Keratinocyte (primary cell): ENCODE results near the gene PDE6D. TPM values are rescaled to one million over a fixed set of nuclear protein-coding genes. Genes with fewer than 3 reads are reported as not detected.

Experiments
- DNase-seq: peaks from one replicate; pipeline ENCODE4 v3.0.0-alpha.2; 2011; ENCODE audit warnings: low read depth, missing footprints, low spot score
- FAIRE-seq: peaks from 2 replicates; lab custom pipeline; 2011; peaks lifted over from hg19 to GRCh38; lab: Jason Lieb, UNC
- H2AFZ ChIP-seq: 2 replicates; pipeline ENCODE4 v1.6.0; 2012; ENCODE audit warnings: low read length, control low read depth, inconsistent platforms; ENCODE audit not compliant: control insufficient read depth
- H3K27ac ChIP-seq: 2 replicates; pipeline ENCODE4 v1.5.1; 2011; ENCODE audit warnings: low read length; ENCODE audit not compliant: control insufficient read depth, insufficient read depth
- H3K27me3 ChIP-seq: 3 replicates; pipeline ENCODE4 v1.6.0; 2011; ENCODE audit warnings: low read length; ENCODE audit not compliant: control insufficient read depth, insufficient read depth; ENCODE audit errors: extremely low read depth
- H3K36me3 ChIP-seq, 2 experiments: 2 replicates in 1 of 2; 3 replicates in 1 of 2; pipeline ENCODE4 v1.5.1; 2011; ENCODE audit warnings: low read length in 2 of 2, mild to moderate bottlenecking in 1 of 2; ENCODE audit not compliant: control insufficient read depth in 2 of 2, insufficient read depth in 2 of 2; ENCODE audit errors: extremely low read depth in 1 of 2
- H3K4me1 ChIP-seq: 3 replicates; pipeline ENCODE4 v1.5.1; 2011; ENCODE audit warnings: low read length; ENCODE audit not compliant: control insufficient read depth, insufficient read depth; ENCODE audit errors: extremely low read depth
- H3K4me2 ChIP-seq: 3 replicates; pipeline ENCODE4 v1.6.0; 2011; ENCODE audit warnings: low read depth, low read length; ENCODE audit not compliant: control insufficient read depth, insufficient read depth; ENCODE audit errors: extremely low read depth
- H3K4me3 ChIP-seq, 3 experiments: fragments of 200-600 bp in 1 of 3; sonication (generic) in 1 of 3; 2 replicates in 2 of 3; 3 replicates in 1 of 3; pipeline ENCODE4 v1.5.1; 2011 to 2016; ENCODE audit warnings: low read length in 3 of 3, mild to moderate bottlenecking in 3 of 3, control low read depth in 2 of 3, inconsistent platforms in 1 of 3, low read depth in 1 of 3, mixed read lengths in 1 of 3, mixed run types in 1 of 3, moderate library complexity in 1 of 3; ENCODE audit not compliant: control insufficient read depth in 2 of 3, insufficient read depth in 2 of 3; ENCODE audit errors: extremely low read depth in 1 of 3
- H3K79me2 ChIP-seq: 2 replicates; pipeline ENCODE4 v1.6.0; 2012; ENCODE audit warnings: low read length; ENCODE audit not compliant: control insufficient read depth, insufficient read depth
- H3K9ac ChIP-seq: 3 replicates; pipeline ENCODE4 v1.6.0; 2011; ENCODE audit warnings: low read length; ENCODE audit not compliant: control insufficient read depth, insufficient read depth; ENCODE audit errors: extremely low read depth
- H3K9me1 ChIP-seq: 3 replicates; pipeline ENCODE4 v1.6.0; 2011; ENCODE audit warnings: low read length; ENCODE audit not compliant: control insufficient read depth, insufficient read depth; ENCODE audit errors: extremely low read depth
- H3K9me3 ChIP-seq: 2 replicates; pipeline ENCODE4 v1.5.1; 2012; ENCODE audit warnings: low read depth, low read length; ENCODE audit not compliant: control insufficient read depth
- H4K20me1 ChIP-seq: 3 replicates; pipeline ENCODE4 v1.6.0; 2011; ENCODE audit warnings: low read length; ENCODE audit not compliant: control insufficient read depth, insufficient read depth; ENCODE audit errors: extremely low read depth
- EZH2 ChIP-seq: IDR thresholded peaks from one replicate; pipeline ENCODE4 v1.6.1; 2012; ENCODE audit warnings: inconsistent platforms, mild to moderate bottlenecking, low read length, moderate library complexity
- dilution Hi-C: fragments of 300-500 bp; cut with MboI; formaldehyde crosslinking; loops from one replicate; pipeline ENCODE4 v1.7.0; 2020; ENCODE audit warnings: low sequenced_read_pairs; ENCODE audit not compliant: extremely low pct_ligation_motif_present
- polyA plus RNA-seq, 5 experiments: library from polyadenylated mRNA; depleted of rRNA in 3 of 5; stranded (reverse) in 3 of 5; stranded (forward) in 1 of 5; unstranded in 1 of 5; fragments of >200 nt; gene quantifications; 1 replicate in 1 of 5; 2 replicates in 3 of 5; 3 replicates in 1 of 5; pipeline versions ENCODE4 v1.2.1 to v1.2.3, GENCODE V29; 2011 to 2012; ENCODE audit warnings: missing spikeins in 2 of 5, low read depth in 1 of 5, low replicate concordance in 1 of 5
- TF ChIP-seq, protein P1 (sequence below), 3 experiments: IDR thresholded peaks in 1 of 3; conservative IDR thresholded peaks in 1 of 3; optimal IDR thresholded peaks in 1 of 3; 2 replicates in 2 of 3; 3 replicates in 1 of 3; pipeline versions ENCODE3 to v1.5.1; 2011; ENCODE audit warnings: low read length in 3 of 3, mild to moderate bottlenecking in 3 of 3, moderate library complexity in 2 of 3, control low read depth in 1 of 3, inconsistent platforms in 1 of 3; ENCODE audit not compliant: insufficient read depth in 2 of 3; ENCODE audit errors: extremely low read depth in 1 of 3

The PDE6D gene
- polyA plus RNA-seq, 1 donor (not counting 4 experiments of a cell fraction or from before 2014, with no cell fraction given) = 31.6 TPM

DNA sequence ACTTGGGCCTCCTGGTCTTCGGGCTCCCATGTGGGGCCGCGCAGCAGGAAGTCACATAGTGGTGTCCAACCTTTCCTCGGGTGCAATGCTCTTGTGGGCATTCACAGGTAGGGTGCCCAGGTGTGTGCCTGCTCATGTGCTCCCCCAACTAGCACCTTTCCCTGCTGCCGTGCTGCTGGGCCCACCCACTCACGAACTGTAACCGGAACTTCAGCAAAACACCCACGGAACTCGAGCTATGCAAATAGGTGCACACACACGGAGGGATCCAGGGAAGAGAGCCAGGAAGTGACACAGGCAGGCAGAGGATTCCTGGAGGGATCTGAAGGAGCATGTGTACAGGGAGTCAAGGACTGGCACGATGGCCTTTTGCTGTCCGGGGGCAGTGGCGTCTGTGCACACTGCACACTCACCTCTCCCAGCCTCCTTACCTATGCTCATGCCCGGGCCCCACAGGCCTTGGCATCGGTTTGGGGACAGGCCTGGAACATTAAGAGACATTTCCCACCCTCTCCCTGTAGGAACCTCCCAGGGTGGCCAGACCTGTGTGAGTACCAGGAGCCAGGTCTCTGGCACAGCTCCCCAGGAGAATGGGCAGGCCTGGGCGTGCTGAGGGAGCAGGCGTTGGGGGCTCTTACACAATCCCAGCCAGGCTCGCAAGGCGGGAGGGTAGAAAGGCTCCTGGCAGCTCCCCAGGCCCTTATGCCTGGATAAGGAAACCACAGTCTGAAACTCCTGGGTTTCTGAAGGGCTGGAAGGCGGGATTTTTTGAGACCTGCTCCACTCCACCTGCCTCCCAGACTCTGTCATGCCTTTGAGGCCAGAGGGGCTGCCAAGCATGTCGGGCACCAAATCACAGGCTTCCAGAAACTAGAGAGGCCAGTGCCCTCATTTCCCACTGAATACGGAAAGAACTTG, 79.4 kb downstream of the PDE6D start:
- TF ChIP-seq EZH2 = no peak
- TF ChIP-seq, protein P1, sequence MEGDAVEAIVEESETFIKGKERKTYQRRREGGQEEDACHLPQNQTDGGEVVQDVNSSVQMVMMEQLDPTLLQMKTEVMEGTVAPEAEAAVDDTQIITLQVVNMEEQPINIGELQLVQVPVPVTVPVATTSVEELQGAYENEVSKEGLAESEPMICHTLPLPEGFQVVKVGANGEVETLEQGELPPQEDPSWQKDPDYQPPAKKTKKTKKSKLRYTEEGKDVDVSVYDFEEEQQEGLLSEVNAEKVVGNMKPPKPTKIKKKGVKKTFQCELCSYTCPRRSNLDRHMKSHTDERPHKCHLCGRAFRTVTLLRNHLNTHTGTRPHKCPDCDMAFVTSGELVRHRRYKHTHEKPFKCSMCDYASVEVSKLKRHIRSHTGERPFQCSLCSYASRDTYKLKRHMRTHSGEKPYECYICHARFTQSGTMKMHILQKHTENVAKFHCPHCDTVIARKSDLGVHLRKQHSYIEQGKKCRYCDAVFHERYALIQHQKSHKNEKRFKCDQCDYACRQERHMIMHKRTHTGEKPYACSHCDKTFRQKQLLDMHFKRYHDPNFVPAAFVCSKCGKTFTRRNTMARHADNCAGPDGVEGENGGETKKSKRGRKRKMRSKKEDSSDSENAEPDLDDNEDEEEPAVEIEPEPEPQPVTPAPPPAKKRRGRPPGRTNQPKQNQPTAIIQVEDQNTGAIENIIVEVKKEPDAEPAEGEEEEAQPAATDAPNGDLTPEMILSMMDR (optimal IDR thresholded peaks at IDR 0.05 in 1 of 3, IDR thresholded peaks at IDR 0.05 in 1 of 3, conservative IDR thresholded peaks at IDR 0.05 in 1 of 3; ENCODE audit: extremely low read depth in 1 of 3, insufficient read depth in 2 of 3, low read length in 3 of 3) = no peak
- Histone ChIP-seq H3K4me1 (peaks cover 19% of the 10 kb centered on the region), H3K4me3 (peak overlapping the region in 1 of 3 experiments; percentile 52), H3K9ac (peak overlapping the region; percentile 51), H2AFZ (peak overlapping the region; percentile 86), H3K79me2 (peaks cover 6% of the 10 kb centered on the region), H3K36me3 (no peaks in the 10 kb centered on the region), H3K9me3 (no peaks in the 10 kb centered on the region), H4K20me1 (no peaks in the 10 kb centered on the region), H3K4me2 (peak overlapping the region; percentile 79), H3K27me3 (no peaks in the 10 kb centered on the region), H3K27ac (peak overlapping the region; percentile 65), H3K9me1 (no peaks in the 10 kb centered on the region)
- dilution Hi-C loops = no loop called here
- FAIRE-seq (peak; percentile 78), DNase-seq (no peak)

DNA sequence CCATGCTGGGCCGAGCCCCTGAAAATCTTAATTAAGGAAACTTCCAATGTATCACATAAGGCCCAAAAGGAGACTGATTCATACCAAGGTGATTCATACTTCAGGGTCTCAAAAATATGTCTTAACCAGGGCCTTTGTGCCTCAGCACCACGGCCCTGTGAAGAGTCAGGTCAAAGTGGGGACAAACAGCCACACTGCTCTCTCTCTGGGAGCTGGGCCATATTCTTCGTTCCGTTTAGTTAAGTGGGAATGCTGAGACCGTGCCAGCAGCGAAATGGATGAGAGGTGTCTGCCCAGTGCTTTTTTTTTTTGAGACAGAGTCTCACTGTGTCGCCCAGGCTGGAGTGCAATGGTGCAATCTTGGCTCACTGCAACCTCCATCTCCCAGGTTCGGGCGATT, 82.1 kb downstream of the PDE6D start:
- H3K9me3 ChIP-seq = no peaks in the 10 kb centered on the region
- H3K4me2 ChIP-seq = no peak overlapping the region
- DNase-seq (no peak), FAIRE-seq (no peak)
- peaks cover 12% of the 10 kb centered on the region for H3K4me1 ChIP-seq
- no peaks in the 10 kb centered on the region for H3K27me3 ChIP-seq
- H2AFZ ChIP-seq = no peak overlapping the region
- no peaks in the 10 kb centered on the region for H3K9me1 ChIP-seq
- TF ChIP-seq, protein P1 (optimal IDR thresholded peaks at IDR 0.05 in 1 of 3, IDR thresholded peaks at IDR 0.05 in 1 of 3, conservative IDR thresholded peaks at IDR 0.05 in 1 of 3; ENCODE audit: extremely low read depth in 1 of 3, insufficient read depth in 2 of 3, low read length in 3 of 3) = no peak
- no peak for TF ChIP-seq EZH2
- no peaks in the 10 kb centered on the region for H4K20me1 ChIP-seq
- H3K36me3 ChIP-seq = no peaks in the 10 kb centered on the region
- dilution Hi-C loops = no loop called here
- no peak overlapping the region for H3K4me3 ChIP-seq
- H3K9ac ChIP-seq = no peak overlapping the region
- no peak overlapping the region for H3K27ac ChIP-seq
- no peaks in the 10 kb centered on the region for H3K79me2 ChIP-seq
